Measurements from ENCODE around the gene SPATA46.

Gene SPATA46

GRCh38 chr1:162342452-162342983, 34.1 kb downstream of the SPATA46 start:
- Mint-ChIP-seq H3K36me3 (ENCODE audit: low read depth) (no peaks in the 10 kb centered on the region), H3K4me3 (no peak overlapping the region), H3K27ac (no peak overlapping the region), H3K27me3 (no peaks in the 10 kb centered on the region), H3K4me1 (ENCODE audit: low read depth) (peaks cover 10% of the 10 kb centered on the region), H3K9me3 (no peaks in the 10 kb centered on the region)
- intact Hi-C loops (cut with micrococcal nuclease) = no loop called here

- H3K4me3 Mint-ChIP-seq = no peak overlapping the region
- no peaks in the 10 kb centered on the region for H3K9me3 Mint-ChIP-seq
- no peaks in the 10 kb centered on the region for H3K27me3 Mint-ChIP-seq
- H3K36me3 Mint-ChIP-seq (ENCODE audit: low read depth) = no peaks in the 10 kb centered on the region
- H3K27ac Mint-ChIP-seq = no peak overlapping the region
- peaks cover 8% of the 10 kb centered on the region for H3K4me1 Mint-ChIP-seq (ENCODE audit: low read depth)
- intact Hi-C loops (cut with micrococcal nuclease) = no loop called here
These were observed 39.9 kb downstream of the SPATA46 start for GRCh38 chr1:162336621-162337285.

DNA sequence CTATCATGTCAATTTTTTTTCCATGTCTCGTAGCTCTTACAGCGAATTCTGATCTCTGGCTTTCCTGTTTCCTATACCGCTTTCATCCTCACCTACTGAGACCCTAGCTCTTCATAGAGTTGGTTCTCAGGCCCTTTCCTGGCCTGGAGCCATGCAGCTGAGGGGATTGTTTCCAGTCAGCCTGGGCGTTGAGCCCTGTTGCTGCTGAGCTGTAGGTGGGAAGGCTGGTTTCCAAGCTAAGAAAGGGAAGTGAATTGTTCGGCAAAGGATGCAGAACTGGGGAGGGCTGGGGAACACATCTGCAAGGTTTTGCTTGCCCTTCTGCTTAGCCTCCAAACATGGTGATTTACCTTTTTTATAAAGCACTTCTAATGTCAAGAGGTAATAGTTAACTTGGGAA, 41.5 kb downstream of the SPATA46 start:
- H3K4me1 Mint-ChIP-seq (ENCODE audit: low read depth) = peaks cover 8% of the 10 kb centered on the region
- no peak overlapping the region for H3K27ac Mint-ChIP-seq
- no peak overlapping the region for H3K4me3 Mint-ChIP-seq
- H3K36me3 Mint-ChIP-seq (ENCODE audit: low read depth) = no peaks in the 10 kb centered on the region
- H3K27me3 Mint-ChIP-seq = no peaks in the 10 kb centered on the region
- intact Hi-C loops (cut with micrococcal nuclease) = no loop called here
- H3K9me3 Mint-ChIP-seq = no peaks in the 10 kb centered on the region

DNA sequence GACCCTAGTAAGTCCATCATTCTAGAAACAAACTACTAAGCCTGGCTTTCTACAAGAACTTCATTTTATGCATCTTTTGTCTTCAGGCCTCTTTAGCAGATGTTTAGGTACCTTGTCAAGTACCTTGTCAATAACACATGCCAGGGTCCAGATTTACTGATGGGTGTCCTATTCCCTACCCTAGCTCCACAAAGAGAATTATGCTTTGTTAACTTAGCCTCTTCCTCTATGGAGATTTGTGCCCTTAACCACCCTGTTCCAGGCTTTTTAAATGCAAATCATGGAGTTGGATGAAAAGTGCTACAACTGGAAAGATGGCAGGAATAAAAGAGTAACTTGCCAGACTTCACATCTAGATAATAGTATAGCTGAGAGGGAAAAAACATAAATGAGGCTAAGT, 42.7 kb downstream of the SPATA46 start:
- intact Hi-C loops (cut with micrococcal nuclease) = no loop called here
- no peak overlapping the region for H3K4me3 Mint-ChIP-seq
- H3K4me1 Mint-ChIP-seq (ENCODE audit: low read depth) = peaks cover 12% of the 10 kb centered on the region
- no peaks in the 10 kb centered on the region for H3K36me3 Mint-ChIP-seq (ENCODE audit: low read depth)
- no peaks in the 10 kb centered on the region for H3K9me3 Mint-ChIP-seq
- no peaks in the 10 kb centered on the region for H3K27me3 Mint-ChIP-seq
- H3K27ac Mint-ChIP-seq = no peak overlapping the region

DNA sequence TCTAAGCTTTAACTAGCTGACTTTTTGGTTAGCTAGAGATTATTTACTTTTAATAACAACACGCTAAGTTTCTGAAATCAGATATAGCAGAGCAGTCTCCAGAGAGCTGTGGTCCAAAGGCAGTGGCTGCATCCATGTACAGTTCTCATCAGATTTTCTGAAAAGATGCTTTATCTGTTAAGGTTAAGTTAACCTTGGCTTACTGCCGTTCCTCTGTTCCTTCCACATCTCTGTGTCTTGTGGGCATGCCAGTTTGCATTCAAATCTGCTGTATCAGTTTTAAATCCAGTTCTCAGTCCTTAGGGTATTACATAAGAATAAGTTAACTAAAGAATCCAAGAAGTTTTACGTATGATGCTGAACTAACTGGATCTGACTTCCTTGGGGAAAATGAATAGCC, 46.8 kb downstream of the SPATA46 start:
- Mint-ChIP-seq H3K4me3 (no peak overlapping the region), H3K36me3 (ENCODE audit: low read depth) (no peaks in the 10 kb centered on the region), H3K27ac (no peak overlapping the region), H3K4me1 (ENCODE audit: low read depth) (peaks cover 46% of the 10 kb centered on the region), H3K27me3 (no peaks in the 10 kb centered on the region), H3K9me3 (no peaks in the 10 kb centered on the region)
- intact Hi-C loops (cut with micrococcal nuclease) = no loop called here

GRCh38 chr1:162328512-162328911, 48.1 kb downstream of the SPATA46 start:
- H3K36me3 Mint-ChIP-seq (ENCODE audit: low read depth) = no peaks in the 10 kb centered on the region
- H3K27me3 Mint-ChIP-seq = no peaks in the 10 kb centered on the region
- H3K9me3 Mint-ChIP-seq = no peaks in the 10 kb centered on the region
- no peak overlapping the region for H3K27ac Mint-ChIP-seq
- H3K4me3 Mint-ChIP-seq = no peak overlapping the region
- peaks cover 48% of the 10 kb centered on the region for H3K4me1 Mint-ChIP-seq (ENCODE audit: low read depth)
- intact Hi-C loops (cut with micrococcal nuclease) = no loop called here

GRCh38 chr1:162327788-162328165, 48.9 kb downstream of the SPATA46 start:
- no peaks in the 10 kb centered on the region for H3K27me3 Mint-ChIP-seq

GRCh38 chr1:162327144-162327787, 49.4 kb downstream of the SPATA46 start:
- Mint-ChIP-seq H3K36me3 (ENCODE audit: low read depth) (no peaks in the 10 kb centered on the region), H3K4me1 (ENCODE audit: low read depth) (peaks cover 48% of the 10 kb centered on the region), H3K4me3 (no peak overlapping the region), H3K27ac (no peak overlapping the region), H3K27me3 (no peaks in the 10 kb centered on the region), H3K9me3 (no peaks in the 10 kb centered on the region)
- intact Hi-C loops (cut with micrococcal nuclease) = no loop called here

More at GRCh38 chr1:162327788-162328165, 48.9 kb downstream of the SPATA46 start:
- H3K4me3 Mint-ChIP-seq = no peak overlapping the region
- H3K9me3 Mint-ChIP-seq = no peaks in the 10 kb centered on the region
- intact Hi-C loops (cut with micrococcal nuclease) = no loop called here
- no peaks in the 10 kb centered on the region for H3K36me3 Mint-ChIP-seq (ENCODE audit: low read depth)
- H3K27ac Mint-ChIP-seq = no peak overlapping the region
- H3K4me1 Mint-ChIP-seq (ENCODE audit: low read depth) = peaks cover 48% of the 10 kb centered on the region

- intact Hi-C loops (cut with micrococcal nuclease) = no loop called here
- Mint-ChIP-seq H3K4me1 (ENCODE audit: low read depth) (peaks cover 48% of the 10 kb centered on the region), H3K27me3 (no peaks in the 10 kb centered on the region), H3K36me3 (ENCODE audit: low read depth) (no peaks in the 10 kb centered on the region), H3K4me3 (no peak overlapping the region), H3K9me3 (no peaks in the 10 kb centered on the region), H3K27ac (no peak overlapping the region)
These were observed 50.1 kb downstream of the SPATA46 start for GRCh38 chr1:162326559-162326958.

DNA sequence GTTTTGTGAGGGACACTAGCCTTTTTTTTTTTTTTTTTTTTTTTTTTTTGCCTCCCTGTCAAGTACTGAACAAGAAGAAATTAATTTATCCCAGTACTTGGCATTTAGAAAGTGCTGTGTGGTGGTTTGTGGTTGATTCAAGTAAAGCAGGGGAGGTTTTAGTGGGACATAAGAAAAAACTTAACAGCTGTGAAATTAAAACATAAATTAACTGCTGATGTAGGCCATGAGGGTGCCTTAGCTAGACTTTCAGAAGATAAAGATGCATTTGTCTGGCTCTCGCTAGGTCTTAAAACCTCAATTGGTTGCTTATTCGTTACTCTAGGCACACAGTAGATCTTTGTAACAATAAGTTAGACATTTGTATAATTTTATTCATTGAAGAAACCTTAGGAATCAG, 52.3 kb downstream of the SPATA46 start:
- Mint-ChIP-seq H3K9me3 (no peaks in the 10 kb centered on the region), H3K4me1 (ENCODE audit: low read depth) (peaks cover 54% of the 10 kb centered on the region), H3K27me3 (peaks cover 4% of the 10 kb centered on the region), H3K27ac (no peak overlapping the region), H3K4me3 (no peak overlapping the region), H3K36me3 (ENCODE audit: low read depth) (no peaks in the 10 kb centered on the region)
- intact Hi-C loops (cut with micrococcal nuclease) = no loop called here

All from dendritic cell treated with granulocyte-macrophage colony-stimulating factor and Interleukin-4, amounts not matched to agents 40 ng/mL and 50 ng/mL, for 4 days (primary cell).